Stomach (tissue), 4 donors: ENCODE results near the gene ZNF282.

Experiments used
- POLR2A ChIP-seq, 4 donors: fragments of 450-650 bp; IDR thresholded peaks; one replicate each; pipeline ENCODE4 v1.6.1; 2016; ENCODE audit warnings: antibody characterized with exemption in 4 of 4, control low read depth in 2 of 4, mild to moderate bottlenecking in 1 of 4, moderate library complexity in 1 of 4
- TF ChIP-seq, protein P1 (sequence below), 7 experiments: fragments of 450-650 bp in 4 of 7; fragments of 200-600 bp in 3 of 7; sonication (generic) in 3 of 7; IDR thresholded peaks; one replicate each; pipeline ENCODE4 v1.5.1; 2016 to 2019; ENCODE audit warnings: antibody characterized with exemption in 7 of 7, control low read depth in 2 of 7, mild to moderate bottlenecking in 1 of 7

DNA sequence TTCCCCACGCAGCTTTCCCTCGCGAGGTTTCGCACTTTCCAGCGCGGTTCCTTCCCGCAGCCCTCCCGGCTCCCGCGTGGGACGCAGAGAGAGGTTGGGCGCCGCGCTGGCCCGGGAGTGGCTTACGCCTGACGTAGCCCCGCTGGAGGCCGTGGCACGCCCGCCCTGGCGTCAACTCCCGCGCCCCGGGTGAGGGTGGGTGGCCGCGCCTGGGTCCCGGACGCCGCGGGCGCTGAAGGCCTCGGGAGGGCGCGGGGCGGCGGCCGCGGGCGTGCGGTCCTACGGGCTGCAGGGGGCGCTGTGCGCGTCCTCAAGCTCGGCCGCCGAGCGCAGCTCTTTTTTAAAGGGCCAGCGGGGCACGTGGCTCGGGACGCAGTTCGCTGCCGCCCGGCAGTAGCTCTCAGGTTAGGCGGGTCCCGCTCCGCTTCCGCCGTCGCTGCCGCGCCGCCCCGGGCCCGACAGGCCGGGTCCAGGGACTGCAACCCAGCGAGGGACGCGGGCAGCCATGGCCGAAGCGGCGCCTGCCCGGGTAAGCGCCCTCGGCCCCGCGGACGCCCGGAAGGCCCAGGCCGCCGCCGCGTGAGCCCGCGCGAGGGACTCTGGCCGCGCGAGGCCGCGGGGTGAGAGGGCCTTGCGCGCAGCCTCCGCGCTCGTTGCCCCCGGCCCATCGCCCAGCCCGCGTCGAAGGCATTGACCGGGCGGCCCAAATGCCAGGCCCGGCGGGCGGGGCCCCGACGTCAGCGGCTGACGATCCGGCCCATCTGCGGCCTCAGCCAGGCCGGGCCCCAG lies 66.7 kb downstream of the ZNF282 start, which contains the start of gene ZNF783:
- TF ChIP-seq, protein P1, sequence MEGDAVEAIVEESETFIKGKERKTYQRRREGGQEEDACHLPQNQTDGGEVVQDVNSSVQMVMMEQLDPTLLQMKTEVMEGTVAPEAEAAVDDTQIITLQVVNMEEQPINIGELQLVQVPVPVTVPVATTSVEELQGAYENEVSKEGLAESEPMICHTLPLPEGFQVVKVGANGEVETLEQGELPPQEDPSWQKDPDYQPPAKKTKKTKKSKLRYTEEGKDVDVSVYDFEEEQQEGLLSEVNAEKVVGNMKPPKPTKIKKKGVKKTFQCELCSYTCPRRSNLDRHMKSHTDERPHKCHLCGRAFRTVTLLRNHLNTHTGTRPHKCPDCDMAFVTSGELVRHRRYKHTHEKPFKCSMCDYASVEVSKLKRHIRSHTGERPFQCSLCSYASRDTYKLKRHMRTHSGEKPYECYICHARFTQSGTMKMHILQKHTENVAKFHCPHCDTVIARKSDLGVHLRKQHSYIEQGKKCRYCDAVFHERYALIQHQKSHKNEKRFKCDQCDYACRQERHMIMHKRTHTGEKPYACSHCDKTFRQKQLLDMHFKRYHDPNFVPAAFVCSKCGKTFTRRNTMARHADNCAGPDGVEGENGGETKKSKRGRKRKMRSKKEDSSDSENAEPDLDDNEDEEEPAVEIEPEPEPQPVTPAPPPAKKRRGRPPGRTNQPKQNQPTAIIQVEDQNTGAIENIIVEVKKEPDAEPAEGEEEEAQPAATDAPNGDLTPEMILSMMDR (IDR thresholded peaks at IDR 0.05), result peak in 5 of 7 experiments; percentile 15 to 94 (median 72)
- TF ChIP-seq POLR2A (IDR thresholded peaks at IDR 0.05), result no peak
